ENCODE results near the gene SLC30A4.

DNA sequence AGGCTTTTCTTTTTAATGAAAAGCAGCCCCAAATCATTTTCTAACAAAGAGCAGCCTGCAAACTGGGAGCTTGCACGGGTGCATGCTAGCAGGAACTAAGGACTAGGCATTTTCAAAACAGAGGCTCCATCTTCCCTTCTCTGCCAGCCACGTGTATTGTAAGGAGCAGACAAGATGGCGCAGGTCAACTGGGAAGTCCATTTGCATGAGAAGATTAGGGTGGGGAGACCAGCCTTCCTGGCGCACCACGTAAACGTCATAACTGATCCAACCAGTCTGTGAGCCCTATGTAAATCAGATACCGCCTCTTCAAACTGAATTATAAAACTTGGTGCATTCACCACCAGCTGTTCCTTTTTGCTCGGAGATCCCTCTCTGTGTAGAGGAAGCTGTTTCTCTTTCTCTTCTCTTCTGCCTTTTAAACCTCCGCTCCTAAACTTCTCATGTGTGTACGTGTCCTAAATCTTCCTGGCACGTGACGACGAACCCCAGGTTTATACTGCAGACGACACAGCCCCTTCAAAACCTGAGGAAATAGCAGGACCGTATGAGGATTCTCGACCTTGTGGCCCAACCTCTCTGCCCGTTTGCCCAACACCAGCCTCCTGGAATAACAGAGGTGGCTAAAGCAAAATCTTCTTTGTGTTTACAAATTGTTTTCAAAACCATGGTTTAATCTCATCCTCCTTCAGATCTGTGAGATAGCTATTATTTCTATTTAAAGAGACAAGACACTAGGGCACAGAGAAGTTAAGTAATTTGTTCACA is 26.4 kb upstream of the SLC30A4 start:
- TF ChIP-seq GATA3 (IDR thresholded peaks at IDR 0.05; ENCODE audit: low read depth, low read length) (no peak), GATA2 (IDR thresholded peaks at IDR 0.05; ENCODE audit: low read depth, low read length) (no peak)
